Parathyroid adenoma (tissue), 2 donors: ENCODE measurements around the gene SNTA1.
A peak's percentile ranks its signal among the peaks of the same experiment; 100 is the strongest.

Experiments used
- H2AFZ ChIP-seq: fragments of 300-600 bp; sonication (generic); one replicate; pipeline ENCODE4 v1.7.0; 2017; ENCODE audit warnings: antibody characterized with exemption, mild to moderate bottlenecking
- H3K27ac ChIP-seq: fragments of 300-600 bp; sonication (generic); one replicate; pipeline ENCODE4 v1.7.0; 2017
- H3K27me3 ChIP-seq: fragments of 300-600 bp; sonication (generic); one replicate; pipeline ENCODE4 v1.7.0; 2017; ENCODE audit warnings: low read length; ENCODE audit not compliant: control insufficient read depth, insufficient read depth
- H3K36me3 ChIP-seq: fragments of 300-600 bp; sonication (generic); one replicate; pipeline ENCODE4 v1.7.0; 2017; ENCODE audit warnings: low read length; ENCODE audit not compliant: control insufficient read depth, insufficient read depth
- H3K4me1 ChIP-seq: fragments of 300-600 bp; sonication (generic); one replicate; pipeline ENCODE4 v1.7.0; 2017; ENCODE audit warnings: control low read depth
- H3K4me2 ChIP-seq: fragments of 300-600 bp; sonication (generic); one replicate; pipeline ENCODE4 v1.7.0; 2017; ENCODE audit warnings: low read length
- H3K4me3 ChIP-seq: fragments of 300-600 bp; sonication (generic); one replicate; pipeline ENCODE4 v1.7.0; 2017; ENCODE audit warnings: low read depth, low read length
- H3K79me2 ChIP-seq: fragments of 300-600 bp; sonication (generic); one replicate; pipeline ENCODE4 v1.7.0; 2017; ENCODE audit warnings: control low read depth
- H3K9ac ChIP-seq: fragments of 300-600 bp; sonication (generic); one replicate; pipeline ENCODE4 v1.7.0; 2017; ENCODE audit warnings: mild to moderate bottlenecking
- H3K9me3 ChIP-seq: fragments of 300-600 bp; sonication (generic); one replicate; pipeline ENCODE4 v1.7.0; 2017; ENCODE audit warnings: low read length; ENCODE audit not compliant: control insufficient read depth
- CTCF ChIP-seq: fragments of 300-600 bp; sonication (generic); IDR thresholded peaks from one replicate; pipeline ENCODE4 v1.7.0; 2017; ENCODE audit warnings: antibody characterized with exemption, mild to moderate bottlenecking
- donor health status: primary hyperparathyroidism.

SNTA1 gene

GRCh38 chr20:33401184-33401920, 42.2 kb downstream of the SNTA1 start, which contains the start of gene CDK5RAP1:
Gene CDK5RAP1, minus strand, starts transcription at chr20:33401519. Its CDS starts 4,455 bp downstream, at chr20:33397064.
- peak within 1 kb of the TSS; percentile 91 for H3K9ac ChIP-seq
- H3K4me2 ChIP-seq: peak within 1 kb of the TSS; percentile 89
- H2AFZ ChIP-seq: peak within 1 kb of the TSS; percentile 99
- H3K9me3 ChIP-seq: no peaks in the 10 kb centered on the region
- H3K36me3 ChIP-seq: no peaks in the 10 kb centered on the region
- TF ChIP-seq CTCF: no peak
- peaks cover 5% of the 10 kb centered on the region for H3K4me1 ChIP-seq
- H3K79me2 ChIP-seq: peaks cover 16% of the 10 kb centered on the region
- no peaks in the 10 kb centered on the region for H3K27me3 ChIP-seq
- H3K27ac ChIP-seq: peak within 1 kb of the TSS; percentile 40
- H3K4me3 ChIP-seq: peak within 1 kb of the TSS; percentile 96

- Histone ChIP-seq H3K27ac (peak overlapping the region; percentile 40), H2AFZ (peak overlapping the region; percentile 99)
These were observed 42.8 kb downstream of the SNTA1 start for GRCh38 chr20:33400812-33401183.

GRCh38 chr20:33399924-33400323, 43.6 kb downstream of the SNTA1 start:
- Histone ChIP-seq H3K9ac (no peak overlapping the region), H3K9me3 (no peaks in the 10 kb centered on the region), H3K27me3 (no peaks in the 10 kb centered on the region), H3K4me1 (peaks cover 5% of the 10 kb centered on the region), H3K36me3 (no peaks in the 10 kb centered on the region), H2AFZ (no peak overlapping the region), H3K4me2 (peak overlapping the region; percentile 89), H3K79me2 (peaks cover 16% of the 10 kb centered on the region), H3K4me3 (peak overlapping the region; percentile 5), H3K27ac (no peak overlapping the region)
- no peak for TF ChIP-seq CTCF

More at GRCh38 chr20:33400812-33401183, 42.8 kb downstream of the SNTA1 start:
- Histone ChIP-seq H3K79me2 (peaks cover 16% of the 10 kb centered on the region), H3K36me3 (no peaks in the 10 kb centered on the region), H3K9ac (peak overlapping the region; percentile 91), H3K27me3 (no peaks in the 10 kb centered on the region), H3K4me2 (peak overlapping the region; percentile 89), H3K4me3 (peak overlapping the region; percentile 96), H3K9me3 (no peaks in the 10 kb centered on the region), H3K4me1 (peaks cover 5% of the 10 kb centered on the region)
- TF ChIP-seq CTCF: peak; percentile 18

GRCh38 chr20:33394718-33395117, 48.8 kb downstream of the SNTA1 start:
- TF ChIP-seq CTCF: no peak
- no peak overlapping the region for H3K4me3 ChIP-seq
- no peaks in the 10 kb centered on the region for H3K4me1 ChIP-seq
- no peak overlapping the region for H3K27ac ChIP-seq
- H3K9ac ChIP-seq: no peak overlapping the region
- no peaks in the 10 kb centered on the region for H3K36me3 ChIP-seq
- H3K4me2 ChIP-seq: no peak overlapping the region
- H3K27me3 ChIP-seq: no peaks in the 10 kb centered on the region
- no peaks in the 10 kb centered on the region for H3K79me2 ChIP-seq
- no peaks in the 10 kb centered on the region for H3K9me3 ChIP-seq
- no peak overlapping the region for H2AFZ ChIP-seq

- Histone ChIP-seq H3K4me3 (no peak overlapping the region), H3K4me1 (no peaks in the 10 kb centered on the region), H3K36me3 (no peaks in the 10 kb centered on the region), H2AFZ (no peak overlapping the region), H3K27me3 (no peaks in the 10 kb centered on the region), H3K4me2 (no peak overlapping the region), H3K79me2 (no peaks in the 10 kb centered on the region), H3K9me3 (no peaks in the 10 kb centered on the region), H3K9ac (no peak overlapping the region), H3K27ac (no peak overlapping the region)
- TF ChIP-seq CTCF: no peak
These were observed 50.0 kb downstream of the SNTA1 start for GRCh38 chr20:33393609-33394008.
